SJSA1 (cell line): ENCODE data around the gene TMEM236. TPM values are rescaled to one million over a fixed set of nuclear protein-coding genes. Genes with fewer than 3 reads are reported as not detected.

Experiments
- DNase-seq, 2 experiments: peaks; one replicate each; pipeline ENCODE4 v3.0.0-alpha.2; 2015 to 2020; ENCODE audit warnings: low spot score in 2 of 2, low read depth in 1 of 2
- H3K27ac ChIP-seq: fragments of 250-450 bp; sonication (Bioruptor Pico); 2 replicates; pipeline ENCODE4 v1.5.1; 2020; ENCODE audit warnings: mild to moderate bottlenecking, moderate library complexity
- H3K27me3 ChIP-seq: fragments of 250-450 bp; sonication (Bioruptor Pico); replicated peaks from 2 replicates; pipeline ENCODE4 v1.5.1; 2020; ENCODE audit warnings: mild to moderate bottlenecking, moderate library complexity
- H3K36me3 ChIP-seq: fragments of 250-450 bp; sonication (Bioruptor Pico); 2 replicates; pipeline ENCODE4 v1.5.1; 2020; ENCODE audit warnings: mild to moderate bottlenecking
- H3K4me1 ChIP-seq: fragments of 250-450 bp; sonication (Bioruptor Pico); replicated peaks from 2 replicates; pipeline ENCODE4 v1.6.1; 2021; ENCODE audit warnings: mild to moderate bottlenecking
- H3K4me3 ChIP-seq: fragments of 250-450 bp; sonication (Bioruptor Pico); 2 replicates; pipeline ENCODE4 v1.5.1; 2020; ENCODE audit warnings: mild to moderate bottlenecking
- H3K9me3 ChIP-seq: fragments of 250-450 bp; sonication (Bioruptor Pico); replicated peaks from 2 replicates; pipeline ENCODE4 v1.5.1; 2020; ENCODE audit warnings: mild to moderate bottlenecking
- total RNA-seq: library from RNA; depleted of rRNA; stranded (reverse); fragments of >200 nt; shearing (Covaris generic); gene quantifications from 2 replicates; pipeline ENCODE4 v1.2.3, GENCODE V29; 2014

The TMEM236 gene
- total RNA-seq, 1 experiment from 2014 or later: 0.08 TPM

DNA sequence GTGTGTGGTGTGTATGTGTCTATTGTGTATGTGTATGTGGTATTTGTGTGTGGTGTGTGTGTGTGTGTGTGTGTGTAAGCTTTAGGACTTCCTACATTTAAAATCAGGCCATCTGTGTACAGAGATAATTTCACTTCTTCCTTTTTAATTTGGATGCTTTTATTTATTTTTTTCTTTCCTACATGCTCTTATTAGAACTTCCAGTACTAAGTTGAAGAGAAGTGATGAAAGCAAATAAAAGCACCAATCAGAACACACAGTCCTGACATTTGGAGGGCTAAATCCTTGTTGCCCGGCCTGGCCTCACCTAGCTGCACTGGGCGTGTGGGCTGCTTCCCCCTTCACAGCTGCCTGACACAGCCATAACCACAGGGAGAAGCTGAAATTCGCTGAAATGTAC, 53.3 kb downstream of the TMEM236 start:
- no peak overlapping the region for H3K4me3 ChIP-seq

DNA sequence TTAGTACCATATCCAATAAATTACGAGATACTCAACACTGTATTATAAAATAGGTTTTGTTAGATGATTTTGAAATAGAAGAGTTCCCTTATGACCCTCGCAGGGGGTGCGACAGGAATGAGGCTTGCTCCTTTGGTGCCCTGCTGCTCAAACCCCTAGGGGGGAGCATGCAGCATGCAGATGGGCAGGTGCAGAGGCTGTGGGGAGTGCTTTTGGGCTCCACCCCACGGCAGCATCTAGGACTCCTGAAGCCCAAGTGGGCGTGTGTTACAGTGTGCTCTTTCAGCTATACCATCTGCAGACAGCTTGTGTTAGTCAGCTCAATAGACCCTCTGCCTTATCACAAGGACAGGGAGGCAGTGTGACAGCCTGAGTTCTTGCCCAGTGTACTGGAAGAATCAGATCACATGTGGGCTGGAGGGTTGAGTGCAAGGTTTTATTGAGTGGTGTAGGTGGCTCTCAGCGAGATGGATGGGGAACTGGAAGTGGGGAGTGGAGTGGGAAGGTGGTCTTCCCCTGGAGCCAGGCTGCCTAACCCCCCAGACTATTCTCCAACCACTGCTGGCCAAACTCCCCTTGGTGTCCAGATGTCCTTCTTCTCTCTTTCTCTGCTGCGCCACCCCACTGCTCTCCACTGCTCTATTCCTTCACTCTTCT, 54.0 kb downstream of the TMEM236 start:
- no peak for DNase-seq
- no peaks in the 10 kb centered on the region for H3K36me3 ChIP-seq
- H3K27ac ChIP-seq: no peak overlapping the region

More for the DNA sequence above, 53.3 kb downstream of the TMEM236 start:
- no peaks in the 10 kb centered on the region for H3K27me3 ChIP-seq
- no peaks in the 10 kb centered on the region for H3K9me3 ChIP-seq
- H3K4me1 ChIP-seq: 0 out of 2 replicates have a peak, but pooled peaks cover under 1% of the 10 kb centered on the region
- no peak overlapping the region for H3K27ac ChIP-seq
- H3K36me3 ChIP-seq: no peaks in the 10 kb centered on the region
- no peak for DNase-seq

DNA sequence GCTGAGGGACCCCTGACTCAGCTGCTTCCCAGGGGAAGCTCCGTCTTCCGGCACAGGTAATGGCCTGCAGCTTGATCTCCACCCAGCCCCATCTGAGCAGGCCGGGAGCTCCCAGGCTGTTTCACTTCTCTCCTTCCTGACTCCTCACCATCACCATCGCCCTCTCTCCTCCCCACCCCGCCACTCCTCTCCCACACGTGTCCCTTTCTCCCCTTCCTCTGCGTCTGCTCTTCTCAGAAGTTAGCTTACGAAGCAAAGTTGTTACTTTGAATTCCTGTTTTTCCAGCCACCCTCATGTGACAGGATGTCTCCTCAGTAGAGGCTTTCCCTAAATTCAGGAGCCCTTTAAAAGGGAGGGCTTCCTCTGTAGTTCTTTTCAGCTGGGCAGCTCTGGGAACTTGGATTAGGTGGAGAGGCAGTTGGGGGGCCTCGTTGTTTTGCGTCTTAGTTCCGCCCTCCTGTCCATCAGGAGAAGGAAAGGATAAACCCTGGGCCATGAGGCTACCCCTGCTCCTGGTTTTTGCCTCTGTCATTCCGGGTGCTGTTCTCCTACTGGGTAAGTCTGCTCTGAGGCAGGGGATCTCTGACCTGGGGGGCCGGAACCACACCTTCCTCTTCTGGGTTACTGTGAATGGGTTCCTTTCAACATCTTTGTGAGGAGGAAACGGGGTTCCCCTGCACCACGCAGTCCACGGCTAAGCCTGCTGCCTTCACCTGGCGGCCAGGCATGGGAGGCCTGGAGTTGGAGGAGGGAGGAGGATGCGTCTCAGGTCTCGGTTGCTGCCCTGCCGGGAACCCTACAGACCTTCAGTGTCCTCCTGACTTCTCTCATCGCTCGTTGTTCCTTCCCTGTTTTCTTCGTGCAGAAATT, 57.2 kb downstream of the TMEM236 start, which contains the start of gene MRC1:
Gene MRC1, plus strand, starts transcription at position 378 of the 871 bp plus-strand sequence. Its CDS starts 118 bp downstream, at position 496.
- Histone ChIP-seq H3K9me3 (no peaks in the 10 kb centered on the region), H3K4me1 (0 out of 2 replicates have a peak, but pooled peaks cover 3% of the 10 kb centered on the region), H3K36me3 (no peaks in the 10 kb centered on the region), H3K27ac (no peak within 1 kb of the TSS), H3K4me3 (no peak within 1 kb of the TSS), H3K27me3 (no peaks in the 10 kb centered on the region)
- no peak for DNase-seq

More for the DNA sequence above, 54.0 kb downstream of the TMEM236 start:
- Histone ChIP-seq H3K9me3 (no peaks in the 10 kb centered on the region), H3K4me3 (no peak overlapping the region), H3K27me3 (no peaks in the 10 kb centered on the region), H3K4me1 (0 out of 2 replicates have a peak, but pooled peaks cover 3% of the 10 kb centered on the region)

DNA sequence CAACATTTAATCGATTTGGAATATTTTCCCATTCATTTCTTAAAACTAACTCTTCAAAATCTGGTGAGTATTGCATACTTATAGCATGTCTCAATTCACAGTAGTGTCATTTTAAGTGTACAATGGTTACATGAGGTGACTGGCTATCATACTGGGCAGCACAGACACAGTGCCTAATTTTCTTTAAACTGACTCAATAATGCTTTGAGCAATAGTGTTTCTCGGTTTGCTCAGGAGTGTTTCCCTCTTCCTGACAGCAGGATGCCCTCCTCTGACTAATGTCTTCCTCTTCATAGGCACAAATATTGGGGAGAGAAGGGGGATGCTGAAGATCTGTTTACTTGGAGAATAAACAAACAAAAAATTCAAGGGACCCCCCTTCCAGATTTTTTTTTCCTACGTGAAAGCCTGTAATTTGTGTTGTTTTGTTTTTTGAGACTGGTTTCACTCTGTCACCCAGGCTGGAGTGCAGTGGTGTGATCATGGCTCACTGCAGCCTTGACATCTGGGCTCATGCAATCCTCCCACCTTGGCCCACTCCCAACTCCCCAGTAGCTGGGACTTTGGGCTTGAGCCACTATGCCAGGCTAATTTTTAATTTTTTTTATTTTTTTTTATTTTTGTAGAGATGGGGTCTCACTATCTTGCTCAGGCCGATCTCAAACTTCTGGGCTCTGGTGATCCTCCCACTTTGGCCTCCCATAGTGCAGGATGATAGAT, 59.3 kb downstream of the TMEM236 start:
- DNase-seq: no peak
- H3K9me3 ChIP-seq: no peaks in the 10 kb centered on the region
- no peaks in the 10 kb centered on the region for H3K27me3 ChIP-seq
- H3K4me3 ChIP-seq: no peak overlapping the region
- no peaks in the 10 kb centered on the region for H3K36me3 ChIP-seq
- 0 out of 2 replicates have a peak, but pooled peaks cover 3% of the 10 kb centered on the region for H3K4me1 ChIP-seq
- no peak overlapping the region for H3K27ac ChIP-seq

DNA sequence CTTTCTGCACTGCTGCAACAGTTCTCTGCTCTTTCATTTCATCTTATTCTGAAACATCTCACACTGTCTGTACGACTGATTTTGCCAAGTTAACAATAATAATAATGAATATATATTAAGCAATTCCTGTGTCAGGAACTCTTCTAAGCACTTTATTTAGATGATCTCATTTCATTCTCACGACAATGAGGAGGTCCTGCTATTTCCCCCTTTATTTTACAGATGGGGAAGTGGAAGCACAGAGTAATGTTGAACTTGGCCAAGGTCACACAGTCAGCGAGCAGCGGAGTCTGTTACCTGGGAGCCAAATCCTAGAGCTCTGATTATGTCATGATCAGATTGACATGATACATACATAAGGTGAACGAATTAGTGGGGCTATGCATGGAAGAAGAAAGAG, 63.0 kb downstream of the TMEM236 start:
- Histone ChIP-seq H3K4me3 (no peak overlapping the region), H3K36me3 (no peaks in the 10 kb centered on the region), H3K4me1 (peaks cover 13% of the 10 kb centered on the region), H3K27me3 (no peaks in the 10 kb centered on the region), H3K9me3 (no peaks in the 10 kb centered on the region), H3K27ac (no peak overlapping the region)
- DNase-seq: no peak

DNA sequence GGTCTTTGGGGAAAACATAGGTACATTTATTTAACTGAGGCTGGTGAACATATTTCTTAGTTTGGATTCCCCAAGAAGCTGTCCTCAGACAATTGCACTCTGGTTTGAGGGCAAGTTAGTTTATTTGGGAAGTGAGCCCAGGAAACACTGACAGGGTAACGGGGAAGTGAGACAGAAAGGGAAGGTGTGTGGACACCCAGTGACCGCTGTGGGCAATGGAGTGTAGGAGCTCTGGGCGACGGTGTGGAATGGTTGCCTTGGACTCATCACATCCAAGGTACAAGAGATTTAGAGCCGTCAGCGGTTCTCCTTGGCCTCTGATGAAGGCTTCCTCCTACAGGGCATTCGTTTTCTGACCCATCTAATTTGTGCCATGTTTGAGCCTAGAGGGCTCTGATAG, 64.2 kb downstream of the TMEM236 start:
- Histone ChIP-seq H3K4me1 (peaks cover 20% of the 10 kb centered on the region), H3K9me3 (no peaks in the 10 kb centered on the region), H3K4me3 (no peak overlapping the region), H3K27me3 (no peaks in the 10 kb centered on the region), H3K36me3 (no peaks in the 10 kb centered on the region), H3K27ac (no peak overlapping the region)
- no peak for DNase-seq

DNA sequence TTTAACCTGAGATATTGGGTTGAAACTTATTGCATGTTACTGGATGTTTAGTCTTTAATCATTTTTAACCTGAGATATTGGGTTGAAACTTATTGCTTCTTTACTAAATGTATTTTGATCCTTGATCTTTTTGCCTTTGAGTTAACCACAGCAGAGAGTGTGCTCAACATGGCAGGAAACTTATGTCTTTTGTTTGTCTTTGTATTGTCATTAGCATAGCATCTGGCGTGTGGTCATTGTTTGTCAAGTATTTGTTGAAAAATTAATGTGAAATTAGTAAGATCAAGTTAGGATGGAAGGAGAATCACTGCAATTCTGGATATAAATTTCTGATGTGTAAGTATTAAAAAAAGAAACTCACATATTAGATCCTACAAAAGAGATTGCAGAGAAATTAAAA, 65.3 kb downstream of the TMEM236 start:
- Histone ChIP-seq H3K9me3 (no peaks in the 10 kb centered on the region), H3K4me3 (no peak overlapping the region), H3K27ac (no peak overlapping the region), H3K36me3 (no peaks in the 10 kb centered on the region), H3K27me3 (no peaks in the 10 kb centered on the region), H3K4me1 (peaks cover 20% of the 10 kb centered on the region)
- DNase-seq: no peak

DNA sequence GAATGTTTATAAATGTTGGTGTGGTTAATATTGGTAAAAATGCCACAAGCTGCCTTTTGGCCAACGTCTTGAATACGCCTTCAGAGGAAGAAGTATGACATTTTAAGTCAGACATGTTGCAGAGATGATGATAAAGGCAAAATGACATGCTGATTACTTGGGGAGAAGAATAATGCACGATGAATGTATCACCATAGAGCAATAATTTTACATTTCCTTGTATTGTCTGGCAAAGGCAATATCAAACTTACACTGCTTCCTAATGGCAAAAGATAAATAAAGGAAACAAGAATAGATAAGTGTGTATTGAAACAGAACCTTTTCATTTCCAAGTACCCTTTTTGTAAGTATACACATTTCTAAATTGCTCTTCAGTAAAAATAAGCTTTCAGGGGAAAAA, 65.8 kb downstream of the TMEM236 start:
- H3K27ac ChIP-seq: no peak overlapping the region
- no peaks in the 10 kb centered on the region for H3K36me3 ChIP-seq
- peaks cover 20% of the 10 kb centered on the region for H3K4me1 ChIP-seq
- H3K27me3 ChIP-seq: no peaks in the 10 kb centered on the region
- no peak for DNase-seq
- no peaks in the 10 kb centered on the region for H3K9me3 ChIP-seq
- H3K4me3 ChIP-seq: no peak overlapping the region

DNA sequence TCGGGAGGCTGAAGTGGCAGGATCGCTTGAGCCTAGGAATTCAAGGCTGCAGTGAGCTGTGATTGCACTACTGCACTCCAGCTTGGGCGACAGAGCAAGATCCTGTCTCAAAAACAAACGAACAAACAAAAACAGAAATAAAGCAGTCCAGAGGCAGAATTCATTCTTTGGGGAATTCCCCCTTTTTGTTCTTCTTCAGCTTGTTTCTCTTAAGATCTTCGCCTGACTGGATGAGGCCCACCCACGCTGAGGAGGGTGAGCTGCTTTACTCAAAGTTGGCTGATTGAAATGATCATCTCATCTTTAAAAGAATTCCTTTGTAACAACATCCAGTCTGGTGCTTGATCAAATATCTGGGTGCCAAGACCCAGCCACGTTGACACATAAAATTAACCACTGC, 67.8 kb downstream of the TMEM236 start:
- H3K27ac ChIP-seq: peak overlapping the region; percentile 35; the same call in 1 of the 2 replicates
- H3K4me3 ChIP-seq: no peak overlapping the region
- no peaks in the 10 kb centered on the region for H3K36me3 ChIP-seq
- H3K4me1 ChIP-seq: peaks cover 20% of the 10 kb centered on the region
- H3K9me3 ChIP-seq: no peaks in the 10 kb centered on the region
- peak; percentile 66 to 84 for DNase-seq
- H3K27me3 ChIP-seq: no peaks in the 10 kb centered on the region

DNA sequence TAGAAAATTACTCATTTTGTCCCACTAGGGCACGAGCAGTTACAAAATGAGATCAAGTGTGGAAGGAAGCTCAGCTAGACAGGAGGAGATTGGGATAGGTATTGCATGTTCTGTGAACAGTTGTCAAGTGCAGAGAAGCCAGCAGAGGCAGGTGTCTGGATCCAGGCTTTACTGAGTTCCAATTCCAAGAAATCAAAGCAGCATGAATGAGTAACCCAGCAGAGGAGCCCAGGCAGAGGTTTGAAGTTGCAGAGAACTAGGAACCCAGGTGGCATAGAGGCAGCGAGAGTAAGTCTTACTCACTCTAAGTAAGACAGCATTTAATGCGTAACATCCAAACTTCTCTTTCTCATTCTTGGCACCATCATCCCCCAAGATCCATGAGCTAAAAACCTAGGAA, 68.9 kb downstream of the TMEM236 start:
- Histone ChIP-seq H3K27ac (no peak overlapping the region), H3K27me3 (no peaks in the 10 kb centered on the region), H3K9me3 (no peaks in the 10 kb centered on the region), H3K4me1 (peaks cover 20% of the 10 kb centered on the region), H3K4me3 (no peak overlapping the region), H3K36me3 (no peaks in the 10 kb centered on the region)
- no peak for DNase-seq

DNA sequence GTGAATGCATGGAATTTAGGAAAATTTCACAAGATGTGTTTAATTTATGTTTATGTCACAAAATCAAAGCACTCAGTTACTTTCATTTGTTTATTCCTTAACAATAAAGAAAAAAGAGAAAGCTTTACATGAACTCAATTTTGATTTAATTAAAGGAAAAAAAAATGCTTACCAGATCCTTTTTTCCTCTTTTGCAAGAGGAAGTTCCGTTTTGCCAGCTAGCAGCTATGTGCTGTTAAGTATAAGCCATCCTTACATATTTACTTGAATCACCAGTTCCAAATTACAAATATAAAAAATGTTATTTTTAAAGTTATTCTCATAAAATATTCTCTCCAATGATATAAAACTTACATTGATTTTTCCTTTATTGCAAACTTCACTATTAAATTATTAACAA, 69.9 kb downstream of the TMEM236 start:
- no peak overlapping the region for H3K4me3 ChIP-seq
- H3K27ac ChIP-seq: no peak overlapping the region
- H3K27me3 ChIP-seq: no peaks in the 10 kb centered on the region
- no peaks in the 10 kb centered on the region for H3K36me3 ChIP-seq
- no peak for DNase-seq
- H3K9me3 ChIP-seq: no peaks in the 10 kb centered on the region
- H3K4me1 ChIP-seq: peaks cover 20% of the 10 kb centered on the region

DNA sequence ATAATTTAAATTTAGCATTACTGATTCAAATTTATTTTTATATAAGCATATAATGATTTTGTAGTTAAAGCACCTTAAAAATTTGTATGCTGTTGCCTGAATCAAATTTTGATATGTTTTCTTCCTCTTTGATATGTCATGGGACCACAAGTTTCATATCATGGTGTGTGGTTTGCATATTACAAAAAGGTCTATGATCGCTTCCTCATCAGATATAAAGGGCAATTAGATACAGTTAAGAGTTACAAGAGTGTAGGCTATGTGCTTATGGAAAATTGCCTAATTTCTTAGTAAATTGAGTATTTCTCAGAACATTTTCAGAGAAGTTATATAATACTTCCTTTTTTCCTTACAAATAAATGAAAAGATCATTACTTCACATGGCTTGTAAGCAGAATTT, 79.3 kb downstream of the TMEM236 start:
- Histone ChIP-seq H3K9me3 (no peaks in the 10 kb centered on the region), H3K27me3 (no peaks in the 10 kb centered on the region), H3K36me3 (no peaks in the 10 kb centered on the region), H3K4me1 (peaks cover 16% of the 10 kb centered on the region), H3K27ac (no peak overlapping the region), H3K4me3 (no peak overlapping the region)
- no peak for DNase-seq

DNA sequence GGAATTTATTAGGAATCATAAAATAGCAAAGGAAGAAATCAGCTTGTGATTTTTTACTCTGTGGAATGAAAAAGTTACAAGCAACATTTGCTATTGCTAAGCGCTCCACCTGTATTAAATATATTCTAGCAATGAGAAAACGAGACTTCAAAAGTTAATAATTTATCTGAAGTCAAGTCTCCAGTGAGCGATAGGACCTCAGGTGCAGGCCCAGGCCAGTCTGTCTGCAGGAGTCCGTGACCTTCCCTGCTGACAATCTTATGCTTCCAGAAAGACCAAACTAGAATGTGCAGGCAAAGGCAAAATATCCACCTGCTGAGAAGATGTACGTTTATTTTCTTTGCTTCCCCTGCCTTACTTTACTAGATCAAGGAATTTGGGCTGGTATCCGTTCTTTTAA, 79.9 kb downstream of the TMEM236 start:
- no peaks in the 10 kb centered on the region for H3K27me3 ChIP-seq
- H3K36me3 ChIP-seq: no peaks in the 10 kb centered on the region
- H3K27ac ChIP-seq: no peak overlapping the region
- H3K9me3 ChIP-seq: no peaks in the 10 kb centered on the region
- no peak overlapping the region for H3K4me3 ChIP-seq
- DNase-seq: no peak
- peaks cover 22% of the 10 kb centered on the region for H3K4me1 ChIP-seq
